Panc1 (cell line): Measurements from ENCODE around the gene PKP4. TPM values are rescaled to one million over a fixed set of nuclear protein-coding genes. Genes with fewer than 3 reads are reported as not detected.

ENCODE experiments used
- ATAC-seq: fragments of 200-7000 bp; cut with Tn5 transposase; 2 replicates; pipeline ENCODE4 v1.9.1; 2020; ENCODE audit warnings: mild to moderate bottlenecking, moderate library complexity
- BruUV-seq: library from RNA; stranded (reverse); fragments of 400-500 nt; replicated peaks from 2 replicates; lab custom pipeline; 2021; lab: Mats Ljungman, UMichigan
- CTCF ChIA-PET: fragments of 300-600 bp; sonication (Branson Sonifier 250); formaldehyde crosslinking; loops from one replicate; lab custom pipeline; 2022; ENCODE audit warnings: antibody characterized with exemption; lab: Charles Lee
- POLR2A ChIA-PET: fragments of 300-600 bp; sonication (Branson Sonifier 250); formaldehyde crosslinking; loops from one replicate; lab custom pipeline; 2022; ENCODE audit warnings: antibody characterized with exemption; lab: Charles Lee
- DNase-seq: peaks from one replicate; pipeline ENCODE4 v3.0.0-alpha.2; 2010; ENCODE audit warnings: low read depth, low spot score
- H3K27ac ChIP-seq: 2 replicates; pipeline ENCODE4 v1.5.1; 2011; ENCODE audit warnings: mild to moderate bottlenecking, low read length, inconsistent platforms
- H3K27me3 ChIP-seq: fragments of 200-500 bp; sonication (Bioruptor generic); 2 replicates; pipeline ENCODE4 v1.6.0; 2014; ENCODE audit warnings: low read length, inconsistent platforms; ENCODE audit not compliant: control insufficient read depth, insufficient read depth
- H3K36me3 ChIP-seq: fragments of 200-500 bp; sonication (Bioruptor generic); 2 replicates; pipeline ENCODE4 v1.5.1; 2014; ENCODE audit warnings: inconsistent platforms, mild to moderate bottlenecking, low read length, moderate library complexity; ENCODE audit not compliant: control insufficient read depth, insufficient read depth
- H3K4me1 ChIP-seq: 2 replicates; pipeline ENCODE4 v1.5.1; 2011; ENCODE audit warnings: inconsistent platforms, mild to moderate bottlenecking, low read length, moderate library complexity; ENCODE audit not compliant: control insufficient read depth, insufficient read depth
- H3K4me3 ChIP-seq, 2 experiments: 2 replicates each; pipeline ENCODE4 v1.5.1; 2011 to 2012; ENCODE audit warnings: low read depth in 2 of 2, low read length in 2 of 2, mild to moderate bottlenecking in 2 of 2, inconsistent platforms in 1 of 2, moderate library complexity in 1 of 2
- H3K9me3 ChIP-seq: fragments of 200-500 bp; sonication (Bioruptor generic); 2 replicates; pipeline ENCODE4 v1.5.1; 2014; ENCODE audit warnings: low read depth, mild to moderate bottlenecking, inconsistent platforms, low read length, moderate library complexity; ENCODE audit not compliant: control insufficient read depth, insufficient read depth
- POLR2AphosphoS5 ChIP-seq: IDR thresholded peaks from 2 replicates; pipeline ENCODE4 v1.6.1; 2012; ENCODE audit warnings: mild to moderate bottlenecking, low read depth, low read length, moderate library complexity
- REST ChIP-seq, 2 experiments: IDR thresholded peaks; 2 replicates each; pipeline ENCODE4 v1.6.1; 2011 to 2012; ENCODE audit warnings: low read depth in 2 of 2, control low read depth in 1 of 2, low read length in 1 of 2, mild to moderate bottlenecking in 1 of 2, moderate library complexity in 1 of 2; ENCODE audit not compliant: insufficient read depth in 1 of 2
- SIN3A ChIP-seq: IDR thresholded peaks from 2 replicates; pipeline ENCODE4 v1.6.1; 2012; ENCODE audit warnings: low read depth, mild to moderate bottlenecking, low read length, moderate library complexity, borderline replicate concordance; ENCODE audit not compliant: insufficient read depth
- TCF7L2 ChIP-seq: IDR thresholded peaks from 2 replicates; pipeline ENCODE4 v1.6.1; 2011; ENCODE audit warnings: mild to moderate bottlenecking, low read depth, low read length, inconsistent platforms
- in situ Hi-C: cut with HindIII; loops from 2 replicates; pipeline ENCODE4 v1.10.0; 2016; ENCODE audit warnings: low sequenced_read_pairs, low pct_unique_long_range_greater_than_20kb
- intact Hi-C: fragments of 100-400 bp; cut with micrococcal nuclease; formaldehyde crosslinking; loops from one replicate; pipeline ENCODE4 v1.10.0; 2022; ENCODE audit not compliant: unreplicated experiment
- total RNA-seq: library from RNA; stranded (reverse); gene quantifications from one replicate; pipeline ENCODE4 v1.2.1, GENCODE V29; 2021; ENCODE audit not compliant: unreplicated experiment
- TF ChIP-seq, protein P1 (sequence below): fragments of 450-650 bp; IDR thresholded peaks from 2 replicates; pipeline ENCODE4 v1.5.1; 2017; ENCODE audit warnings: mild to moderate bottlenecking

The PKP4 gene
- total RNA-seq, 1 experiment from 2014 or later, result 81.7 TPM

GRCh38 chr2:158509928-158510797 is 53.4 kb downstream of the PKP4 start:
- no peak for ATAC-seq
- Histone ChIP-seq H3K4me1 (peaks cover 9% of the 10 kb centered on the region), H3K4me3 (no peak overlapping the region), H3K27ac (no peak overlapping the region), H3K27me3 (no peaks in the 10 kb centered on the region), H3K9me3 (no peaks in the 10 kb centered on the region), H3K36me3 (no peaks in the 10 kb centered on the region)
- ChIA-PET POLR2A (no interaction called here), CTCF (no interaction called here)
- TF ChIP-seq POLR2AphosphoS5 (no peak), REST (IDR thresholded peaks at IDR 0.05; ENCODE audit: insufficient read depth in 1 of 2, low read depth in 2 of 2, low read length in 1 of 2) (no peak), SIN3A (no peak), TCF7L2 (no peak)
- TF ChIP-seq, protein P1, sequence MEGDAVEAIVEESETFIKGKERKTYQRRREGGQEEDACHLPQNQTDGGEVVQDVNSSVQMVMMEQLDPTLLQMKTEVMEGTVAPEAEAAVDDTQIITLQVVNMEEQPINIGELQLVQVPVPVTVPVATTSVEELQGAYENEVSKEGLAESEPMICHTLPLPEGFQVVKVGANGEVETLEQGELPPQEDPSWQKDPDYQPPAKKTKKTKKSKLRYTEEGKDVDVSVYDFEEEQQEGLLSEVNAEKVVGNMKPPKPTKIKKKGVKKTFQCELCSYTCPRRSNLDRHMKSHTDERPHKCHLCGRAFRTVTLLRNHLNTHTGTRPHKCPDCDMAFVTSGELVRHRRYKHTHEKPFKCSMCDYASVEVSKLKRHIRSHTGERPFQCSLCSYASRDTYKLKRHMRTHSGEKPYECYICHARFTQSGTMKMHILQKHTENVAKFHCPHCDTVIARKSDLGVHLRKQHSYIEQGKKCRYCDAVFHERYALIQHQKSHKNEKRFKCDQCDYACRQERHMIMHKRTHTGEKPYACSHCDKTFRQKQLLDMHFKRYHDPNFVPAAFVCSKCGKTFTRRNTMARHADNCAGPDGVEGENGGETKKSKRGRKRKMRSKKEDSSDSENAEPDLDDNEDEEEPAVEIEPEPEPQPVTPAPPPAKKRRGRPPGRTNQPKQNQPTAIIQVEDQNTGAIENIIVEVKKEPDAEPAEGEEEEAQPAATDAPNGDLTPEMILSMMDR, result no peak
- intact Hi-C loops (no loop called here), in situ Hi-C loops (no loop called here)
- BruUV-seq, result no TSS peak
- DNase-seq, result no peak

DNA sequence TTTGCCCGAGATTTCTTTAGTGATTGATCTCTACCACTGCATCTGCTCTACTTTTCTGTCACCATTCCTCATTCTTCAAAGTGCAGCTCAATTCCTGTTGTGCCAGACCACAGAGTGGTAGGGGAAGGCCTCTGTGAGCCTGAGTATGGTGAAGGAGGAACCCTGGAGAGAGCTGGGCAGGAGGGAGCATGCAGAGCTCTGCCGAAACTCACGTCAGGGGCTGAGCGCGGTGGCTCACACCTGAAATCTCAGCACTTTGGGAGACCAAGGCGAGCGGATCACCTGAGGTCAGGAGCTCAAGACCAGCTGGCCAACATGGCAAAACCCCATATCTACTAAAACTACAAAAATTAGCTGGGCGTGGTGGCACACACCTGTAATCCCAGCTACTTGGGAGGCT is 54.1 kb downstream of the PKP4 start:
- Histone ChIP-seq H3K27ac (no peak overlapping the region), H3K9me3 (no peaks in the 10 kb centered on the region), H3K4me1 (peaks cover 4% of the 10 kb centered on the region; the same call in 1 of the 2 replicates), H3K36me3 (no peaks in the 10 kb centered on the region), H3K4me3 (no peak overlapping the region), H3K27me3 (no peaks in the 10 kb centered on the region)
- TF ChIP-seq, protein P1, result no peak
- no peak for TF ChIP-seq SIN3A
- TF ChIP-seq TCF7L2, result no peak
- no peak for TF ChIP-seq REST (IDR thresholded peaks at IDR 0.05; ENCODE audit: insufficient read depth in 1 of 2, low read depth in 2 of 2, low read length in 1 of 2)
- POLR2A ChIA-PET, result no interaction called here
- in situ Hi-C loops, result no loop called here
- ATAC-seq, result no peak
- intact Hi-C loops, result no loop called here
- BruUV-seq, result no TSS peak
- CTCF ChIA-PET, result no interaction called here
- no peak for DNase-seq
